ENCODE results near the gene ZNF750. TPM values are rescaled to one million over a fixed set of nuclear protein-coding genes. Genes with fewer than 3 reads are reported as not detected.

The ZNF750 gene
- total and polyA plus RNA-seq, 2 of the 13 experiments (the other 11 are each of a cell fraction or from before 2014, with no cell fraction given) = not detected

DNA sequence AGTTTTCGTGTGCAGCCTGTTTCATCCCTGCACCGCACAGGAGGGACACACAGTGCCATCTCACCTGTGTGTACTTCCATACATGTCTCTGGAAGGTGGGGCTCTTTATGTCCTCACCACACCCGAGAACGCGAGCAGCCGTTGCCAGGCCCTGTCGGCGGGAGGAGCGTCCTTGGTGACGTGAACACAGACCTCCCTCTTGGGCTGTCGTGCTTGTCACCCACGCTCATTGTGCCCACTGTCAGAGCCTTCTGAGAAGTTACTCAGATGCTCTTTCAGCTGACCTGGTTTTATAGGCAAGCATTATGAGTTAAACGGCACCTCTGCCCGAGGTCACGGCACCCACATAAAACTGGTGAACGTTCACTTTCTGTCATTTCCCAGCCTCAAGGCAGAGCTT lies 40.2 kb downstream of the ZNF750 start (continued):
- TF ChIP-seq NONO (IDR thresholded peaks at IDR 0.05) (no peak), NONO (CRISPR knock-in tag; conservative IDR thresholded peaks at IDR 0.05) (no peak)

DNA sequence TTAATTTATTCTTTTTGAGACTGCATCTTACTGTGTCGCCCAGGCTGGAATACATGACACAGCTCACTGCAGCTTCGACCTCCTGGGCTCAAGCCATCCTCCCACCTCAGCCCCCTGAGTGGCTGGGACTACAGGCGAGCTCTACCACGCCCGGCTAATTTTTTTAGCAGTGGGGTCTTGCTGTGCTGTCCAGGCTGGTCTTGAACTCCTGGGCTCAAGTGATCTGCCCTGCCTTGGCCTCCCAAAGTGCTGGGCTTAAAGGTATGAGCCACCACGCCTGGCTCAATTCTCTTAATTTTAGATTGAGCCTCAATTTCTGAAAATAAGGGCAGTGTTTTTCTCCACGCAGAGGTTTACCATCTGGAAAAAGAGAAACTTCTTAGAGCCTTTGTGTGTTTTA lies 41.1 kb downstream of the ZNF750 start:
- TF ChIP-seq ZNF121 (CRISPR knock-in tag; IDR thresholded peaks at IDR 0.05) = peak; percentile 66
- TF ChIP-seq, protein P1, sequence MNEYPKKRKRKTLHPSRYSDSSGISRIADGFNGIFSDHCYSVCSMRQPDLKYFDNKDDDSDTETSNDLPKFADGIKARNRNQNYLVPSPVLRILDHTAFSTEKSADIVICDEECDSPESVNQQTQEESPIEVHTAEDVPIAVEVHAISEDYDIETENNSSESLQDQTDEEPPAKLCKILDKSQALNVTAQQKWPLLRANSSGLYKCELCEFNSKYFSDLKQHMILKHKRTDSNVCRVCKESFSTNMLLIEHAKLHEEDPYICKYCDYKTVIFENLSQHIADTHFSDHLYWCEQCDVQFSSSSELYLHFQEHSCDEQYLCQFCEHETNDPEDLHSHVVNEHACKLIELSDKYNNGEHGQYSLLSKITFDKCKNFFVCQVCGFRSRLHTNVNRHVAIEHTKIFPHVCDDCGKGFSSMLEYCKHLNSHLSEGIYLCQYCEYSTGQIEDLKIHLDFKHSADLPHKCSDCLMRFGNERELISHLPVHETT (CRISPR knock-in tag; conservative IDR thresholded peaks at IDR 0.05) = no peak
- DNase-seq (ENCODE audit: low spot score) (no peak), ATAC-seq (no peak), FAIRE-seq (no peak)
- Histone ChIP-seq H3K4me3 (replicated peaks in 1 of 3; ENCODE audit: insufficient read depth in 1 of 3, low read depth in 2 of 3, low read length in 3 of 3) (no peak overlapping the region), H3K79me2 (ENCODE audit: insufficient read depth, low read length) (peaks cover 2% of the 10 kb centered on the region), H2AFZ (ENCODE audit: low read length) (no peak overlapping the region), H3K4me2 (ENCODE audit: low read depth, low read length) (no peak overlapping the region), H3K36me3 (replicated peaks in 1 of 2; ENCODE audit: control insufficient read depth in 1 of 2, insufficient read depth in 2 of 2, low read length in 2 of 2) (peaks cover 14 to 49% of the 10 kb centered on the region in 2 experiments), H3K4me1 (ENCODE audit: insufficient read depth, low read length) (no peaks in the 10 kb centered on the region), H3K27me3 (ENCODE audit: control insufficient read depth in 1 of 2, insufficient read depth in 2 of 2, low read length in 2 of 2) (no peaks in the 10 kb centered on the region), H3K27ac (ENCODE audit: extremely low read length, insufficient read depth, low read length) (no peak overlapping the region), H4K20me1 (ENCODE audit: insufficient read depth, low read length) (no peaks in the 10 kb centered on the region), H3K9ac (ENCODE audit: insufficient read depth, low read depth, low read length) (no peak overlapping the region), H3K9me3 (ENCODE audit: low read length) (no peaks in the 10 kb centered on the region)
- CTCF ChIA-PET (ENCODE audit: low intra/inter-chr PET ratio, low total read pairs) = no interaction called here
- intact Hi-C loops (cut with micrococcal nuclease; ENCODE audit: unreplicated experiment) = no loop called here
- POLR2A ChIA-PET = no interaction called here
- in situ Hi-C loops (cut with HindIII; ENCODE audit: extremely low pct_ligation_motif_present, low pct_unique_long_range_greater_than_20kb) = no loop called here
- 96% methylated on average over 7 of the region's 7 CpGs for WGBS (ENCODE audit: low lambda C conversion rate)
- BruUV-seq (replicated peaks) = no TSS peak

DNA sequence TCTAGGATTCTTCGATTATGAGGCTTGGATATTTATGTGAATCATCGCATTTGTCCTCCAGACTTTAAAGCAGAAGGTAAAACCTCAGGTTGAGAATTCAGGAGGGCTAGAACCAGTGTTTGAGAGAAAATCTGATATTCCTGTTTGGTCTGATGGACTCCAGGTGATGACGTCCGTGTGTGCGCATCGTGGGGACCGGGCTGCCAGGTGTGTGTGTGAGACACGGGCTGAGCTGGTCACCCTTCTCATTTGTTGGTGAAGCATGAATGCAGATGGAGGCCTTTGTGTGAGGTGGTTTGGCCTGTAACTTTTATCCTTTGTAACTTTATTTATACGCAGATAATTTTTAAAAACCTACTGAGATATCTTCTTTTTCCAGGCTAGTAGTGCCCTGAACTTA lies 42.8 kb downstream of the ZNF750 start:
- H3K4me2 ChIP-seq (ENCODE audit: low read depth, low read length) = no peak overlapping the region
- no peaks in the 10 kb centered on the region for H4K20me1 ChIP-seq (ENCODE audit: insufficient read depth, low read length)
- FAIRE-seq = no peak
- no TSS peak for BruUV-seq (replicated peaks)
- CTCF ChIA-PET (ENCODE audit: low intra/inter-chr PET ratio, low total read pairs) = no interaction called here
- no peak for DNase-seq (ENCODE audit: low spot score)
- no peak overlapping the region for H3K9ac ChIP-seq (ENCODE audit: insufficient read depth, low read depth, low read length)
- H3K36me3 ChIP-seq (replicated peaks in 1 of 2; ENCODE audit: control insufficient read depth in 1 of 2, insufficient read depth in 2 of 2, low read length in 2 of 2) = peaks cover 17 to 43% of the 10 kb centered on the region in 2 experiments
- H2AFZ ChIP-seq (ENCODE audit: low read length) = no peak overlapping the region
- no peaks in the 10 kb centered on the region for H3K4me1 ChIP-seq (ENCODE audit: insufficient read depth, low read length)
- intact Hi-C loops (cut with micrococcal nuclease; ENCODE audit: unreplicated experiment) = no loop called here
- H3K27me3 ChIP-seq (ENCODE audit: control insufficient read depth in 1 of 2, insufficient read depth in 2 of 2, low read length in 2 of 2) = no peaks in the 10 kb centered on the region
- H3K79me2 ChIP-seq (ENCODE audit: insufficient read depth, low read length) = peaks cover 2% of the 10 kb centered on the region
- in situ Hi-C loops (cut with HindIII; ENCODE audit: extremely low pct_ligation_motif_present, low pct_unique_long_range_greater_than_20kb) = no loop called here
- 97% methylated on average over 9 of the region's 9 CpGs for WGBS (ENCODE audit: low lambda C conversion rate)
- ATAC-seq = no peak
- no peak overlapping the region for H3K4me3 ChIP-seq (replicated peaks in 1 of 3; ENCODE audit: insufficient read depth in 1 of 3, low read depth in 2 of 3, low read length in 3 of 3)
- no peak overlapping the region for H3K27ac ChIP-seq (ENCODE audit: extremely low read length, insufficient read depth, low read length)
- H3K9me3 ChIP-seq (ENCODE audit: low read length) = no peaks in the 10 kb centered on the region
- POLR2A ChIA-PET = no interaction called here
- TF ChIP-seq ZFP41 (CRISPR knock-in tag; IDR thresholded peaks at IDR 0.05; ENCODE audit: borderline replicate concordance) (no peak), ZBTB20 (CRISPR knock-in tag; IDR thresholded peaks at IDR 0.05; ENCODE audit: borderline replicate concordance, low read depth) (no peak), SALL1 (CRISPR knock-in tag; IDR thresholded peaks at IDR 0.05) (no peak), MYNN (CRISPR knock-in tag; IDR thresholded peaks at IDR 0.05; ENCODE audit: low read depth) (no peak), TAF1 (CRISPR knock-in tag; IDR thresholded peaks at IDR 0.05) (no peak), ZNF331 (CRISPR knock-in tag; IDR thresholded peaks at IDR 0.05) (no peak), ZNF230 (CRISPR knock-in tag; IDR thresholded peaks at IDR 0.05) (no peak), NCOA2 (CRISPR knock-in tag; IDR thresholded peaks at IDR 0.05) (no peak), KDM5B (CRISPR knock-in tag; IDR thresholded peaks at IDR 0.05; ENCODE audit: borderline replicate concordance) (no peak), KDM2A (CRISPR knock-in tag; IDR thresholded peaks at IDR 0.05; ENCODE audit: borderline replicate concordance, low read depth) (no peak), ARID2 (CRISPR knock-in tag; IDR thresholded peaks at IDR 0.05; ENCODE audit: borderline replicate concordance) (no peak), CCDC6 (CRISPR knock-in tag; IDR thresholded peaks at IDR 0.05) (no peak)
- TF ChIP-seq, protein P2, sequence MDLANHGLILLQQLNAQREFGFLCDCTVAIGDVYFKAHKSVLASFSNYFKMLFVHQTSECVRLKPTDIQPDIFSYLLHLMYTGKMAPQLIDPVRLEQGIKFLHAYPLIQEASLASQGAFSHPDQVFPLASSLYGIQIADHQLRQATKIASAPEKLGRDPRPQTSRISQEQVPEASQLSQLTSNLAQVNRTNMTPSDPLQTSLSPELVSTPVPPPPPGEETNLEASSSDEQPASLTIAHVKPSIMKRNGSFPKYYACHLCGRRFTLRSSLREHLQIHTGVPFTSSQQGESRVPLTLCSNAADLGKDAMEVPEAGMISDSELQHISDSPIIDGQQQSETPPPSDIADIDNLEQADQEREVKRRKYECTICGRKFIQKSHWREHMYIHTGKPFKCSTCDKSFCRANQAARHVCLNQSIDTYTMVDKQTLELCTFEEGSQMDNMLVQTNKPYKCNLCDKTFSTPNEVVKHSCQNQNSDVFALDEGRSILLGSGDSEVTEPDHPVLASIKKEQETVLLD (CRISPR knock-in tag; IDR thresholded peaks at IDR 0.05; ENCODE audit: low read depth) = no peak
